Heart left ventricle (tissue), 13 donors: ENCODE measurements around the gene CTNNA1.

Source experiments
- CTCF ChIP-seq, 12 donors: fragments of 200-600 bp; sonication (generic) in 4 of 12; IDR thresholded peaks; one replicate each; pipeline versions ENCODE4 v1.5.0 to v1.8.0; 2018 to 2022; ENCODE audit warnings: antibody characterized with exemption in 12 of 12, mild to moderate bottlenecking in 5 of 12
- POLR2A ChIP-seq, 2 donors: fragments of 450-650 bp; IDR thresholded peaks; one replicate each; pipeline ENCODE4 v1.6.1; 2017; ENCODE audit warnings: antibody characterized with exemption in 2 of 2, mild to moderate bottlenecking in 2 of 2, moderate library complexity in 2 of 2
- donor health status: ischemic (EF 13 %, LVEDD 7.1; RV severe dilation, severe dysfunction).
- donor health status: DM: no; HTN: yes; CAD: no.
- donor health status: DM: no; HTN: no; CAD: no.
- donor health status: ischemic (EF 25% LVEDD 6.9; RV normal size, moderate dysfunction).
- donor health status: ischemic (EF 25% LVEDD 5.7; RV mildly dilated, moderate dysfunction).
- donor health status: ischemic (EF 35%, LVEDD 5.7; RV mildly dilated, moderate dysfunction).
- donor health status: nonischemic (EF 11% LVEDD 7.7; RV severe dilation, severe dysfunction).
- donor health status: DM: yes; HTN: yes; CAD: no.
- donor health status: PGD.
- donor health status: ischemic (EF 29% LVEDD 5.4; RV normal size, mild dysfunction).
- donor health status: nonischemic (EF 23%, LVEDD 6.1; RV moderate dilation, normal function).

GRCh38 chr5:138955013-138955660 is 201.9 kb downstream of the CTNNA1 start:
- TF ChIP-seq POLR2A (IDR thresholded peaks at IDR 0.05) = no peak
- no peak for TF ChIP-seq CTCF (IDR thresholded peaks at IDR 0.05)
